Measurements from ENCODE around the gene MT1HL1. TPM values are rescaled to one million over a fixed set of nuclear protein-coding genes. Genes with fewer than 3 reads are reported as not detected.

Gene MT1HL1
- polyA plus RNA-seq, 1 of the 3 experiments (the other 2 are of a cell fraction), result not detected

DNA sequence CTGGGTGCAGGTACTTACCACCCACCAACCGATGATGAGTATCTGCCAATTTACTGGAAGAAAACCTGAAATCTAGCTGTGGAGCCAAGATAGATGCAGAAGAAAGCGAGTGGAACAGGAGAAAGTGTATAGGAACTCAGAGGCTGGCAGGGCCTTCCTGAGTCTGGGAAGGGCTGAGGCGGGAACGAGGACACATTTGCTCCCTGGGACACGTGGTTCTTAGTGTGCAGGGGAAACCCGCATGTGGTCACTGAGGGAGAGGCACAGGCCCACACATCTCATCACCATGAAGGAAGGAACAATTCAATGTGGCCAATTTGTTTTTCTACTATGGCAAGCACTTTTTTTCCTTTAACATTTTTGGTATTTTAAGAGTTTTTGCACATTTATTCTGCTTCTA lies 45.9 kb upstream of the MT1HL1 start:
- no peak overlapping the region for H3K4me3 ChIP-seq (ENCODE audit: low read depth in 2 of 2, low read length in 1 of 2)
- H4K20me1 ChIP-seq (ENCODE audit: insufficient read depth), result no peaks in the 10 kb centered on the region
- no peak for TF ChIP-seq YY1 (IDR thresholded peaks at IDR 0.05; ENCODE audit: low read depth)
- TF ChIP-seq, protein P1, sequence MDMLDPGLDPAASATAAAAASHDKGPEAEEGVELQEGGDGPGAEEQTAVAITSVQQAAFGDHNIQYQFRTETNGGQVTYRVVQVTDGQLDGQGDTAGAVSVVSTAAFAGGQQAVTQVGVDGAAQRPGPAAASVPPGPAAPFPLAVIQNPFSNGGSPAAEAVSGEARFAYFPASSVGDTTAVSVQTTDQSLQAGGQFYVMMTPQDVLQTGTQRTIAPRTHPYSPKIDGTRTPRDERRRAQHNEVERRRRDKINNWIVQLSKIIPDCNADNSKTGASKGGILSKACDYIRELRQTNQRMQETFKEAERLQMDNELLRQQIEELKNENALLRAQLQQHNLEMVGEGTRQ (IDR thresholded peaks at IDR 0.05; ENCODE audit: borderline replicate concordance, low read depth, low read length), result no peak
- no peak for TF ChIP-seq MXI1 (IDR thresholded peaks at IDR 0.05; ENCODE audit: low read depth, low read length)
- TF ChIP-seq POLR2AphosphoS5 (IDR thresholded peaks at IDR 0.05; ENCODE audit: low read depth, low read length), result no peak
- no peak for TF ChIP-seq RFX5 (IDR thresholded peaks at IDR 0.05; ENCODE audit: low read length)
- no peak for TF ChIP-seq RAD21 (IDR thresholded peaks at IDR 0.05; ENCODE audit: low read length)
- no peak for TF ChIP-seq IRF3 (IDR thresholded peaks at IDR 0.05; ENCODE audit: low read depth, low read length)
- TF ChIP-seq GABPA (IDR thresholded peaks at IDR 0.05; ENCODE audit: low read depth), result no peak
- no peak for TF ChIP-seq NRF1 (IDR thresholded peaks at IDR 0.05; ENCODE audit: low read depth, low read length)
- TF ChIP-seq NFIC (IDR thresholded peaks at IDR 0.05; ENCODE audit: borderline replicate concordance), result no peak
- no peak for TF ChIP-seq RXRA (IDR thresholded peaks at IDR 0.05; ENCODE audit: borderline replicate concordance, low read depth)
- no peak for TF ChIP-seq TEAD4 (IDR thresholded peaks at IDR 0.05; ENCODE audit: borderline replicate concordance, insufficient read depth)
- no peaks in the 10 kb centered on the region for H3F3A ChIP-seq (replicated peaks; ENCODE audit: insufficient read depth)
- CTCF ChIA-PET, result no interaction called here
- 27% methylated on average over 6 of the region's 6 CpGs for WGBS (ENCODE audit: low lambda C conversion rate)
- peaks cover 0 to 3% of the 10 kb centered on the region in 2 experiments; a peak in 2 of 4 replicates for H3K4me1 ChIP-seq (ENCODE audit: control insufficient read depth in 1 of 2, insufficient read depth in 2 of 2, low read depth in 1 of 2, low read length in 1 of 2)
- H3K9ac ChIP-seq, result no peak overlapping the region
- no peaks in the 10 kb centered on the region for H3K9me3 ChIP-seq
- no peak for DNase-seq
- H3K9me2 ChIP-seq, result no peaks in the 10 kb centered on the region
- no peaks in the 10 kb centered on the region for H3K79me2 ChIP-seq (ENCODE audit: insufficient read depth)
- H3K4me2 ChIP-seq, result no peak overlapping the region
- H3K36me3 ChIP-seq (replicated peaks in 1 of 2; ENCODE audit: control insufficient read depth in 1 of 2, insufficient read depth in 2 of 2, low read length in 1 of 2), result no peaks in the 10 kb centered on the region
- POLR2A ChIA-PET, result no interaction called here
- H2AFZ ChIP-seq (ENCODE audit: low read depth), result no peak overlapping the region
- H3K27ac ChIP-seq (ENCODE audit: low read depth in 2 of 2, low read length in 1 of 2), result no peak overlapping the region
- H3K27me3 ChIP-seq (ENCODE audit: insufficient read depth), result no peaks in the 10 kb centered on the region

DNA sequence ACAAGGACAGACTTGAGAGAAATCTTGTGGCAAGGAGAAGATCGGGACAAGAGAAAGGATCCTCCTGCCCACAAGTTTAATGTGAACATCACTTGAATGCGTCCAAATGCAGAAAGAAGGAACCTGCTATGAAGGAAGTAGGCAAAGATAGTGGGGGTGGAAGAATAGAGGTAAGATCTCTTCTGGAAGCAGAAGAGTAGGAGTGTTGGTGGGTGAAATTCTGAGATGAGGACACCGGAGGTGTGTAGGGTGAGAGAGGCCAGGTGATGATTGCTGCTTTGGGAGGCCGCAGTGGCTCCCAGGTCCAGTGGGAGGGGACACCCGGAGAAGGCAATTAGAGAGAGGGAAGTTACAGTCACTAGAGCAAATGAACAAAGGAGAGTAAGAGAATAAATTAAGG lies 44.6 kb upstream of the MT1HL1 start:
- Histone ChIP-seq H3K4me1 (ENCODE audit: control insufficient read depth in 1 of 2, insufficient read depth in 2 of 2, low read depth in 1 of 2, low read length in 1 of 2) (peaks cover 0 to 2% of the 10 kb centered on the region in 2 experiments; a peak in 2 of 4 replicates), H3F3A (replicated peaks; ENCODE audit: insufficient read depth) (no peaks in the 10 kb centered on the region), H3K4me2 (no peak overlapping the region), H3K9ac (no peak overlapping the region), H2AFZ (ENCODE audit: low read depth) (no peak overlapping the region), H3K9me3 (no peaks in the 10 kb centered on the region), H3K79me2 (ENCODE audit: insufficient read depth) (no peaks in the 10 kb centered on the region), H3K27ac (ENCODE audit: low read depth in 2 of 2, low read length in 1 of 2) (no peak overlapping the region), H3K9me2 (no peaks in the 10 kb centered on the region), H3K36me3 (replicated peaks in 1 of 2; ENCODE audit: control insufficient read depth in 1 of 2, insufficient read depth in 2 of 2, low read length in 1 of 2) (no peaks in the 10 kb centered on the region), H3K4me3 (ENCODE audit: low read depth in 2 of 2, low read length in 1 of 2) (no peak overlapping the region), H4K20me1 (ENCODE audit: insufficient read depth) (no peaks in the 10 kb centered on the region), H3K27me3 (ENCODE audit: insufficient read depth) (no peaks in the 10 kb centered on the region)
- 32% methylated on average over 5 of the region's 5 CpGs for WGBS (ENCODE audit: low lambda C conversion rate)
- POLR2A ChIA-PET, result no interaction called here
- DNase-seq, result no peak
- CTCF ChIA-PET, result no interaction called here
- TF ChIP-seq RCOR1 (IDR thresholded peaks at IDR 0.05; ENCODE audit: low read length) (no peak), JUND (IDR thresholded peaks at IDR 0.05) (no peak), GABPA (IDR thresholded peaks at IDR 0.05; ENCODE audit: low read depth) (no peak), EP300 (IDR thresholded peaks at IDR 0.05; ENCODE audit: borderline replicate concordance in 1 of 2, low read depth in 1 of 2, low read length in 1 of 2) (no peak), RFX5 (IDR thresholded peaks at IDR 0.05; ENCODE audit: low read length) (no peak), SMC3 (IDR thresholded peaks at IDR 0.05; ENCODE audit: low read depth, low read length) (no peak)
